HG03103 (cell line): Measurements from ENCODE around the gene SLC38A5.
"Not testable (repeated sequence)": the region's sequence is repeated elsewhere in the genome, so short reads cannot be mapped to it uniquely, and the experiment has no call there.

Experiments
- ATAC-seq: cut with Tn5 transposase; IDR thresholded peaks from one replicate; pipeline ENCODE4 v1.9.1; 2021; ENCODE audit warnings: low read depth; ENCODE audit not compliant: unreplicated experiment

The SLC38A5 gene

GRCh38 chrX:48470110-48470832 lies at the start of gene SLC38A5:
Gene SLC38A5, minus strand, starts transcription at chrX:48470260. Its CDS starts 2,336 bp downstream, at chrX:48467924.
- no peak for ATAC-seq

- ATAC-seq = not testable (repeated sequence)
These were observed 49.4 kb upstream of the SLC38A5 start for GRCh38 chrX:48519481-48519880.

GRCh38 chrX:48516987-48517386 lies 46.9 kb upstream of the SLC38A5 start:
- no peak for ATAC-seq

GRCh38 chrX:48516285-48516684 lies 46.2 kb upstream of the SLC38A5 start:
- ATAC-seq = no peak

GRCh38 chrX:48515842-48516241 lies 45.8 kb upstream of the SLC38A5 start:
- ATAC-seq = no peak

- ATAC-seq = no peak
These were observed 44.9 kb upstream of the SLC38A5 start for GRCh38 chrX:48514868-48515460.

GRCh38 chrX:48514126-48514806 lies 44.2 kb upstream of the SLC38A5 start:
- ATAC-seq = no peak

GRCh38 chrX:48513670-48514069 lies 43.6 kb upstream of the SLC38A5 start:
- ATAC-seq = no peak

- ATAC-seq = no peak
These were observed 42.4 kb upstream of the SLC38A5 start for GRCh38 chrX:48512371-48512935.

- ATAC-seq = no peak
These were observed 41.5 kb upstream of the SLC38A5 start for GRCh38 chrX:48511560-48511959.

GRCh38 chrX:48509619-48510018 lies 39.6 kb upstream of the SLC38A5 start:
- no peak for ATAC-seq

- ATAC-seq = no peak
These were observed 39.2 kb upstream of the SLC38A5 start for GRCh38 chrX:48509245-48509590.

- ATAC-seq = no peak
These were observed 38.6 kb upstream of the SLC38A5 start, which contains the start of gene PORCN for GRCh38 chrX:48508400-48509244. Gene PORCN, plus strand, starts transcription at chrX:48508992. Its CDS starts 829 bp downstream, at chrX:48509821.

GRCh38 chrX:48507246-48507645 lies 37.2 kb upstream of the SLC38A5 start:
- no peak for ATAC-seq

- no peak for ATAC-seq
These were observed 35.4 kb upstream of the SLC38A5 start for GRCh38 chrX:48505481-48505880.

- ATAC-seq = no peak
These were observed 34.2 kb upstream of the SLC38A5 start for GRCh38 chrX:48504261-48504660.

GRCh38 chrX:48498374-48498809 lies 28.3 kb upstream of the SLC38A5 start:
- ATAC-seq = no peak

GRCh38 chrX:48497871-48498270 lies 27.8 kb upstream of the SLC38A5 start:
- no peak for ATAC-seq

- no peak for ATAC-seq
These were observed 26.6 kb upstream of the SLC38A5 start for GRCh38 chrX:48496660-48497059.

- no peak for ATAC-seq
These were observed 23.9 kb upstream of the SLC38A5 start for GRCh38 chrX:48493890-48494364.
